ENCODE data around the gene SYT1. TPM values are rescaled to one million over a fixed set of nuclear protein-coding genes. Genes with fewer than 3 reads are reported as not detected.

The SYT1 gene
- total RNA-seq, 1 donor from 2014 or later: 35.5 TPM

DNA sequence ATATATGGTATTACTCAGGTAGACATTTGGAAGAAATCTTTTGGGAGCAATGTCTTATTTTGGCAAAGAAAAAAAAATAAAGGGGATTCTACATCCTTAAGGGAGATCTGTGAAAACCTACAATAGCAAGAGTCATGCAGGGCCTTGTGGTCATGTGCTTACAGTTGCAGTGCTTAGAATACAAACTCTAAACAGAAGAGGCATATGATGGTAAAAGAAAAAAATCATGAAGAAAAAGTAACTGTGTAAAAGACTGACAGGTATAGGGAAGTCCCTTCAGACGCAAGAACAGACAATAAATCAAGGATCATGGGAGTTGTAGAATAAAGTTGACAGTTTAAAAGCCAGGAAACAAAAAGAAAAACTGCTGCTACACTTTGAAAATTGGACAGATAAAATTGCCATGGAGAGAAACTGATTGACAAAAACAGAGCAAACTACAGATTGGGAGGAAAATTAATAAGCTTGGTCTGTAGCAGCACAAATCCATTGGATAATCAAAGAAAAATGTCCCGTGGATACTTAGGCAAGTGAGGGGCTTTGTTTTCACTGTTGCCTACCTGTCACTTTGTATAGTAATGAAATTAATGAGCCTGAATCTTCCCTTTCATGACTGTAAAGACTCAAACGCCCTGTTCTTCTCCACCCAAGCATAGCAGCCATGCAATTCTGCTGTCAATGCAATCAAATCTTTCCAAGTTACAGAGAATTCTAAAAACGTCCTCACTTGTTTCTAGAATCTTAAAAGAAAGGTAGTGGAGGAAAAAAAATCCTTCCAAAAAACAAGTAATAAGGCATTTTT is 402.0 kb downstream of the SYT1 start:
- TF ChIP-seq, protein P1, sequence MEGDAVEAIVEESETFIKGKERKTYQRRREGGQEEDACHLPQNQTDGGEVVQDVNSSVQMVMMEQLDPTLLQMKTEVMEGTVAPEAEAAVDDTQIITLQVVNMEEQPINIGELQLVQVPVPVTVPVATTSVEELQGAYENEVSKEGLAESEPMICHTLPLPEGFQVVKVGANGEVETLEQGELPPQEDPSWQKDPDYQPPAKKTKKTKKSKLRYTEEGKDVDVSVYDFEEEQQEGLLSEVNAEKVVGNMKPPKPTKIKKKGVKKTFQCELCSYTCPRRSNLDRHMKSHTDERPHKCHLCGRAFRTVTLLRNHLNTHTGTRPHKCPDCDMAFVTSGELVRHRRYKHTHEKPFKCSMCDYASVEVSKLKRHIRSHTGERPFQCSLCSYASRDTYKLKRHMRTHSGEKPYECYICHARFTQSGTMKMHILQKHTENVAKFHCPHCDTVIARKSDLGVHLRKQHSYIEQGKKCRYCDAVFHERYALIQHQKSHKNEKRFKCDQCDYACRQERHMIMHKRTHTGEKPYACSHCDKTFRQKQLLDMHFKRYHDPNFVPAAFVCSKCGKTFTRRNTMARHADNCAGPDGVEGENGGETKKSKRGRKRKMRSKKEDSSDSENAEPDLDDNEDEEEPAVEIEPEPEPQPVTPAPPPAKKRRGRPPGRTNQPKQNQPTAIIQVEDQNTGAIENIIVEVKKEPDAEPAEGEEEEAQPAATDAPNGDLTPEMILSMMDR (conservative IDR thresholded peaks at IDR 0.05): no peak
- Mint-ChIP-seq H3K4me1 (ENCODE audit: unreplicated experiment) (peaks cover 16% of the 10 kb centered on the region), H3K27ac (peak overlapping the region; percentile 7), H3K9me3 (no peaks in the 10 kb centered on the region), H3K4me3 (no peak overlapping the region), H3K27me3 (no peaks in the 10 kb centered on the region), H3K36me3 (no peaks in the 10 kb centered on the region)
- DNase-seq (ENCODE audit: extremely low spot score, unreplicated experiment): no peak

GRCh38 chr12:79267580-79267979 is 403.0 kb downstream of the SYT1 start:
- DNase-seq (ENCODE audit: extremely low spot score, unreplicated experiment): no peak
- no peak overlapping the region for H3K27ac Mint-ChIP-seq
- TF ChIP-seq, protein P1 (conservative IDR thresholded peaks at IDR 0.05): no peak
- H3K27me3 Mint-ChIP-seq: no peaks in the 10 kb centered on the region
- peaks cover 14% of the 10 kb centered on the region for H3K4me1 Mint-ChIP-seq (ENCODE audit: unreplicated experiment)
- no peaks in the 10 kb centered on the region for H3K9me3 Mint-ChIP-seq
- H3K4me3 Mint-ChIP-seq: no peak overlapping the region
- H3K36me3 Mint-ChIP-seq: peaks cover 3% of the 10 kb centered on the region

DNA sequence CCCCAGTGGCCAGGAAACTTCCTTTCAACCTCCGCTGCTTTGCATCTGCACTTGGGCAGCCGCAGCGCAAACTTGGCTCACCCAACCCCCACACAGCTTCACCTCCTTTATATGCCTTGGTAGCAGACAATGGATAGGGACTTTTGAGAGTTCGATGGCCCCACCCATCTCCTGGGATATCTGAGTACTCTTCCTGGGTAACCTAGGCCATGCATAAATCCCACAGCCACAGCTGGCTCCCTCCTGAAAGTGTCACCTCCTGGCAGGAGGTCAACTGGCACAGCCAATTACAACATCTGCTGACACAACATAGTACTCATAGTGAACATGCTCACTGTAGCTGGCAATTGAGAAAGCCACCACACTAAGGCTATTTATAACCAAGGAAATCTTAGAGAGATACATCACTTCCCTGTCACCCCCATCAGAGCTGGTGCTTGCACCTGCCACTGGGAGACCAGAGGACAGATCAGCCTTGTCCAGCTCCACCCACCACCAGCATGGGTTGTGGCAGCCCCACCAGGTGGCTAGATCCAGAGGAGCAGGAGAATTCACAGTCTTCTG is 410.0 kb downstream of the SYT1 start:
- no peak overlapping the region for H3K27ac Mint-ChIP-seq
- DNase-seq (ENCODE audit: extremely low spot score, unreplicated experiment): no peak
- TF ChIP-seq, protein P1 (conservative IDR thresholded peaks at IDR 0.05): no peak

DNA sequence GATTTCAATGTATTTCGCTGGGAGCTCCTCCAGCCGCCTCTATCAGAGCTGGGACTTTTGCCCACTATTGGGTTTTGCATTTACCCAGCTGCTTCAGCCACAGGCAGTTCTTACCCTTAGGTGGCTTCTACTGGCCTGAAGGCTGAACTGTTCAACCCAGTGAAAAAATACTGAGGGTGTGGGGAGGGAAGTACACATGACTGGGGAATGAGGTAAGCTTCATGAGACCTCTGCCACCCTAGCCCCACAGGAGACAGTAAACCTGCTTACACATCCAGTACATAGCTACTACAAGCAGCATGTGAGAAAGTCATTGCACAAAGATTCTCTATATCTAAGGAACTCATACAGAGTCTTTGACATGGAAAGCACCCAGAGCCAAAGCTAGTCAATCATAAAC is 411.1 kb downstream of the SYT1 start:
- peaks cover 9% of the 10 kb centered on the region for H3K36me3 Mint-ChIP-seq
- TF ChIP-seq, protein P1 (conservative IDR thresholded peaks at IDR 0.05): no peak
- no peak overlapping the region for H3K27ac Mint-ChIP-seq
- peaks cover 10% of the 10 kb centered on the region for H3K9me3 Mint-ChIP-seq
- H3K4me3 Mint-ChIP-seq: no peak overlapping the region
- DNase-seq (ENCODE audit: extremely low spot score, unreplicated experiment): no peak
- H3K4me1 Mint-ChIP-seq (ENCODE audit: unreplicated experiment): no peaks in the 10 kb centered on the region
- H3K27me3 Mint-ChIP-seq: no peaks in the 10 kb centered on the region

More for the DNA sequence above, 410.0 kb downstream of the SYT1 start:
- H3K4me1 Mint-ChIP-seq (ENCODE audit: unreplicated experiment): no peaks in the 10 kb centered on the region
- H3K36me3 Mint-ChIP-seq: peaks cover 9% of the 10 kb centered on the region
- peaks cover 10% of the 10 kb centered on the region for H3K9me3 Mint-ChIP-seq
- no peak overlapping the region for H3K4me3 Mint-ChIP-seq
- no peaks in the 10 kb centered on the region for H3K27me3 Mint-ChIP-seq

- TF ChIP-seq, protein P1 (conservative IDR thresholded peaks at IDR 0.05): no peak
- Mint-ChIP-seq H3K36me3 (no peaks in the 10 kb centered on the region), H3K9me3 (peaks cover 8% of the 10 kb centered on the region), H3K27ac (no peak overlapping the region), H3K4me1 (ENCODE audit: unreplicated experiment) (no peaks in the 10 kb centered on the region), H3K4me3 (no peak overlapping the region), H3K27me3 (no peaks in the 10 kb centered on the region)
- no peak for DNase-seq (ENCODE audit: extremely low spot score, unreplicated experiment)
These were observed 418.8 kb downstream of the SYT1 start for GRCh38 chr12:79283364-79283763.

Measured in type B pancreatic cell (in vitro differentiated cells).